WTC11 (cell line): ENCODE results near the gene SH3TC2. TPM values are rescaled to one million over a fixed set of nuclear protein-coding genes. Genes with fewer than 3 reads are reported as not detected.

Source experiments
- ATAC-seq: fragments of 200-7000 bp; cut with Tn5 transposase; 2 replicates; pipeline ENCODE4 v1.10.0; 2021; ENCODE audit warnings: mild to moderate bottlenecking, moderate library complexity
- CTCF ChIA-PET: fragments of 300-600 bp; sonication (Branson Sonifier 250); formaldehyde crosslinking; loops from one replicate; lab custom pipeline; 2021; ENCODE audit warnings: antibody characterized with exemption; lab: Charles Lee
- POLR2A ChIA-PET: fragments of 350-600 bp; sonication (Branson Sonifier 250); formaldehyde crosslinking; loops from one replicate; lab custom pipeline; 2021; ENCODE audit warnings: antibody characterized with exemption; lab: Charles Lee
- DNase-seq: peaks from one replicate; pipeline ENCODE4 v3.0.0; 2021; ENCODE audit warnings: low spot score
- H3K27ac Mint-ChIP-seq: 2 replicates; pipeline ENCODE4 v1.8.0; 2021; ENCODE audit warnings: mixed read lengths
- H3K27me3 Mint-ChIP-seq: 2 replicates; pipeline ENCODE4 v1.8.0; 2021; ENCODE audit warnings: low read depth, mild to moderate bottlenecking, moderate library complexity, mixed read lengths
- H3K36me3 Mint-ChIP-seq: 2 replicates; pipeline ENCODE4 v1.8.0; 2021; ENCODE audit warnings: mixed read lengths
- H3K4me1 Mint-ChIP-seq: 2 replicates; pipeline ENCODE4 v1.8.0; 2022; ENCODE audit warnings: mixed read lengths
- H3K4me3 Mint-ChIP-seq: 2 replicates; pipeline ENCODE4 v1.8.0; 2021; ENCODE audit warnings: mild to moderate bottlenecking, moderate library complexity, mixed read lengths
- H3K9me3 Mint-ChIP-seq: 2 replicates; pipeline ENCODE4 v1.8.0; 2021; ENCODE audit warnings: mixed read lengths
- AFF4 ChIP-seq: sonication (generic); formaldehyde crosslinking; IDR thresholded peaks from 2 replicates; pipeline ENCODE4 v1.8.1; 2023; ENCODE audit warnings: mild to moderate bottlenecking, missing genetic modification reagents, borderline replicate concordance
- ATF2 ChIP-seq: sonication (generic); formaldehyde crosslinking; IDR thresholded peaks from 2 replicates; pipeline ENCODE4 v1.8.1; 2022; ENCODE audit warnings: low read depth, missing genetic modification reagents, borderline replicate concordance
- ATF3 ChIP-seq: sonication (generic); formaldehyde crosslinking; conservative IDR thresholded peaks from 2 replicates; pipeline ENCODE4 v1.8.1; 2022; ENCODE audit warnings: mild to moderate bottlenecking, missing genetic modification reagents
- CBFB ChIP-seq: sonication (generic); formaldehyde crosslinking; IDR thresholded peaks from 2 replicates; pipeline ENCODE4 v1.8.1; 2022; ENCODE audit warnings: mild to moderate bottlenecking, low read depth, missing genetic modification reagents
- CREB1 ChIP-seq: sonication (generic); formaldehyde crosslinking; IDR thresholded peaks from 2 replicates; pipeline ENCODE4 v1.8.0; 2023; ENCODE audit warnings: mild to moderate bottlenecking, missing genetic modification reagents
- ERG ChIP-seq: fragments of 250-450 bp; sonication (Bioruptor Pico); IDR thresholded peaks from 2 replicates; pipeline ENCODE4 v1.8.0; 2021; ENCODE audit warnings: mild to moderate bottlenecking
- HMGXB4 ChIP-seq: sonication (generic); formaldehyde crosslinking; IDR thresholded peaks from 2 replicates; pipeline ENCODE4 v1.8.1; 2023; ENCODE audit warnings: mild to moderate bottlenecking, moderate library complexity, missing genetic modification reagents
- KAT7 ChIP-seq: sonication (generic); formaldehyde crosslinking; IDR thresholded peaks from 2 replicates; pipeline ENCODE4 v1.8.1; 2023; ENCODE audit warnings: missing genetic modification reagents, mild to moderate bottlenecking, borderline replicate concordance
- MAX ChIP-seq: sonication (generic); formaldehyde crosslinking; IDR thresholded peaks from 2 replicates; pipeline ENCODE4 v1.8.0; 2022; ENCODE audit warnings: mild to moderate bottlenecking, missing genetic modification reagents
- PRDM15 ChIP-seq: sonication (generic); formaldehyde crosslinking; IDR thresholded peaks from 2 replicates; pipeline ENCODE4 v1.8.0; 2022; ENCODE audit warnings: missing genetic modification reagents
- SMAD3 ChIP-seq: sonication (generic); formaldehyde crosslinking; IDR thresholded peaks from 2 replicates; pipeline ENCODE4 v1.8.0; 2022; ENCODE audit warnings: missing genetic modification reagents, mild to moderate bottlenecking, borderline replicate concordance
- SP1 ChIP-seq: sonication (generic); formaldehyde crosslinking; conservative IDR thresholded peaks from 2 replicates; pipeline ENCODE4 v1.8.1; 2022; ENCODE audit warnings: missing genetic modification reagents
- USF2 ChIP-seq: sonication (generic); formaldehyde crosslinking; IDR thresholded peaks from 2 replicates; pipeline ENCODE4 v1.8.1; 2023; ENCODE audit warnings: mild to moderate bottlenecking, missing genetic modification reagents, moderate library complexity
- ZNF121 ChIP-seq: sonication (generic); formaldehyde crosslinking; IDR thresholded peaks from 2 replicates; pipeline ENCODE4 v1.8.0; 2023; ENCODE audit warnings: missing genetic modification reagents
- ZNF138 ChIP-seq: sonication (generic); formaldehyde crosslinking; conservative IDR thresholded peaks from 2 replicates; pipeline ENCODE4 v1.8.1; 2022; ENCODE audit warnings: mild to moderate bottlenecking, moderate library complexity, missing genetic modification reagents
- ZNF281 ChIP-seq: sonication (generic); formaldehyde crosslinking; IDR thresholded peaks from 2 replicates; pipeline ENCODE4 v1.8.0; 2023; ENCODE audit warnings: mild to moderate bottlenecking, missing genetic modification reagents
- total RNA-seq: library from RNA; stranded (reverse); gene quantifications from 3 replicates; pipeline ENCODE4 v1.2.3, GENCODE V29; 2021

SH3TC2 gene
- total RNA-seq, 1 experiment from 2014 or later = 0.61 TPM

- peak; percentile 61 for TF ChIP-seq USF2 (CRISPR knock-in tag)
- no peak for TF ChIP-seq ATF3
- Mint-ChIP-seq H3K27ac (no peak overlapping the region), H3K4me1 (peaks cover 3% of the 10 kb centered on the region; the same call in 1 of the 2 replicates), H3K9me3 (peaks cover 6% of the 10 kb centered on the region), H3K27me3 (no peaks in the 10 kb centered on the region), H3K4me3 (no peak overlapping the region), H3K36me3 (0 out of 2 replicates have a peak, but pooled peaks cover 2% of the 10 kb centered on the region)
- CTCF ChIA-PET = interaction anchor here (0.6 to 0.9 kb wide), 2 partner anchors 67 to 73 kb away, joined by 3 to 6 read pairs; no protein-coding TSS in a partner anchor
- POLR2A ChIA-PET = no interaction called here
- DNase-seq (no peak), ATAC-seq (no peak)
Measured at GRCh38 chr5:148962761-148963324, 100.0 kb downstream of the SH3TC2 start.

- ATAC-seq (no peak), DNase-seq (no peak)
- Mint-ChIP-seq H3K4me3 (no peak overlapping the region), H3K36me3 (0 out of 2 replicates have a peak, but pooled peaks cover 2% of the 10 kb centered on the region), H3K27me3 (no peaks in the 10 kb centered on the region), H3K27ac (no peak overlapping the region), H3K4me1 (peaks cover 6% of the 10 kb centered on the region), H3K9me3 (peaks cover 6% of the 10 kb centered on the region)
- CTCF ChIA-PET = interaction anchor here (0.9 to 6.3 kb wide), 3 partner anchors 15 to 73 kb away, joined by 3 to 144 read pairs (median 3); no protein-coding TSS in a partner anchor
- TF ChIP-seq ZNF138 = no peak
- TF ChIP-seq CREB1 (CRISPR knock-in tag) = no peak
- no peak for TF ChIP-seq ATF2 (CRISPR knock-in tag)
- no peak for TF ChIP-seq CBFB (CRISPR knock-in tag)
- TF ChIP-seq HMGXB4 (CRISPR knock-in tag) = no peak
- TF ChIP-seq KAT7 (CRISPR knock-in tag) = no peak
- no peak for TF ChIP-seq ZNF121 (CRISPR knock-in tag)
- TF ChIP-seq ZNF281 (CRISPR knock-in tag) = no peak
- no peak for TF ChIP-seq SMAD3 (CRISPR knock-in tag)
- no peak for TF ChIP-seq AFF4 (CRISPR knock-in tag)
- TF ChIP-seq MAX (CRISPR knock-in tag) = no peak
- no peak for TF ChIP-seq ERG (CRISPR knock-in tag)
- no peak for TF ChIP-seq SP1 (CRISPR knock-in tag)
- TF ChIP-seq PRDM15 (CRISPR knock-in tag) = no peak
- POLR2A ChIA-PET = no interaction called here
Measured at GRCh38 chr5:148962200-148962550, 100.7 kb downstream of the SH3TC2 start.
